K562 (cell line): ENCODE data around the gene ARMC7. TPM values are rescaled to one million over a fixed set of nuclear protein-coding genes. Genes with fewer than 3 reads are reported as not detected.

Source experiments
- AFF1 ChIP-seq, 2 experiments: fragments of 450-650 bp; IDR thresholded peaks; 2 replicates each; pipeline ENCODE4 v1.6.1; 2018; ENCODE audit warnings: mild to moderate bottlenecking in 2 of 2, low read depth in 1 of 2; ENCODE audit not compliant: partially characterized antibody in 2 of 2
- ATF1 ChIP-seq, 2 experiments: fragments of 450-650 bp in 1 of 2; IDR thresholded peaks; 2 replicates each; pipeline ENCODE4 v1.6.1; 2016; ENCODE audit warnings: missing compliant biosample characterization in 1 of 2, missing genetic modification characterization in 1 of 2
- ATF3 ChIP-seq, 2 experiments: fragments of 450-650 bp in 1 of 2; sonication (generic) in 1 of 2; formaldehyde crosslinking in 1 of 2; IDR thresholded peaks in 1 of 2; conservative IDR thresholded peaks in 1 of 2; 2 replicates each; pipeline versions ENCODE4 v1.6.1 to v1.8.1; 2016 to 2023; ENCODE audit warnings: mild to moderate bottlenecking in 2 of 2, moderate library complexity in 2 of 2, inconsistent platforms in 1 of 2, missing genetic modification reagents in 1 of 2
- JUN ChIP-seq, 2 experiments: sonication (generic) in 1 of 2; formaldehyde crosslinking in 1 of 2; IDR thresholded peaks; 2 replicates each; pipeline versions ENCODE4 v1.6.1 to v1.8.0; 2012 to 2022; ENCODE audit warnings: borderline replicate concordance in 2 of 2, mild to moderate bottlenecking in 2 of 2, improper control_type of control experiment in 1 of 2, low read depth in 1 of 2, low read length in 1 of 2, missing genetic modification reagents in 1 of 2
- JUND ChIP-seq, 2 experiments: IDR thresholded peaks; 2 replicates in 1 of 2; 3 replicates in 1 of 2; pipeline ENCODE4 v1.6.1; 2011; ENCODE audit warnings: borderline replicate concordance in 2 of 2, low read depth in 2 of 2, low read length in 2 of 2, improper control_type of control experiment in 1 of 2, missing biosample characterization in 1 of 2, missing genetic modification characterization in 1 of 2, missing genetic modification reagents in 1 of 2
- RREB1 ChIP-seq: fragments of 250-450 bp; sonication (Bioruptor Pico); IDR thresholded peaks from 2 replicates; pipeline ENCODE4 v1.4.0; 2020
- TEAD1 ChIP-seq, 2 experiments: fragments of 450-650 bp in 1 of 2; sonication (generic) in 1 of 2; formaldehyde crosslinking; IDR thresholded peaks; 2 replicates each; pipeline versions ENCODE4 v1.4.0 to v1.8.0; 2020 to 2022; ENCODE audit warnings: mild to moderate bottlenecking in 2 of 2, missing genetic modification reagents in 1 of 2
- polyA plus RNA-seq, 8 experiments: library from polyadenylated mRNA; depleted of rRNA in 4 of 8; stranded (reverse) in 5 of 8; unstranded in 3 of 8; fragments of >200 nt; fragmentation: Nextera tagmentation in 2 of 8; fragmentation: Illumina TruSeq in 1 of 8; extraction: Ambion mirVana in 2 of 8; extraction: Trizol in 1 of 8; gene quantifications; 2 replicates each; pipeline versions ENCODE4 v1.2.1 to v1.2.3, GENCODE V29; 2011 to 2014; ENCODE audit warnings: inconsistent platforms in 1 of 8, missing spikeins in 1 of 8
- total RNA-seq, 7 experiments: library from RNA; depleted of rRNA in 6 of 7; stranded (reverse); fragments of >200 nt in 6 of 7; fragmentation: Illumina TruSeq in 2 of 7; extraction: Trizol in 2 of 7; gene quantifications; 2 replicates each; pipeline versions ENCODE4 v1.2.1 to v1.2.3, GENCODE V29; 2011 to 2021; ENCODE audit warnings: low replicate concordance in 1 of 7

The ARMC7 gene
- total and polyA plus RNA-seq, 9 of the 15 experiments (the other 6 are each of a cell fraction or from before 2014, with no cell fraction given) = 1.4 to 15.2 (median 5.9) TPM

- TF ChIP-seq RREB1 (CRISPR knock-in tag) (no peak), ATF1 (CRISPR knock-in tag; IDR thresholded peaks at IDR 0.05) (no peak), ATF1 (tag; IDR thresholded peaks at IDR 0.05) (peak; percentile 65), TEAD1 (CRISPR knock-in tag; IDR thresholded peaks at IDR 0.05) (no peak), AFF1 (IDR thresholded peaks at IDR 0.05; ENCODE audit: low read depth in 1 of 2, partially characterized antibody in 2 of 2) (no peak), JUND (IDR thresholded peaks at IDR 0.05; ENCODE audit: borderline replicate concordance, low read depth, low read length) (peak; percentile 81), JUND (tag; IDR thresholded peaks at IDR 0.05; ENCODE audit: borderline replicate concordance, low read depth, low read length) (peak; percentile 69; the same call in 1 of the 3 replicates), JUN (IDR thresholded peaks at IDR 0.05; ENCODE audit: borderline replicate concordance, low read depth, low read length) (peak; percentile 66), JUN (CRISPR knock-in tag; IDR thresholded peaks at IDR 0.05; ENCODE audit: borderline replicate concordance) (no peak), ATF3 (IDR thresholded peaks at IDR 0.05) (peak; percentile 95), ATF3 (CRISPR knock-in tag; conservative IDR thresholded peaks at IDR 0.05) (no peak)
These were observed 42.2 kb downstream of the ARMC7 start (continued) for GRCh38 chr17:75151930-75152329.
